ENCODE results near the gene GLIPR1. TPM values are rescaled to one million over a fixed set of nuclear protein-coding genes. Genes with fewer than 3 reads are reported as not detected.

The GLIPR1 gene
- total RNA-seq, 4 donors from 2014 or later = 20.3 to 32.6 (median 29.1) TPM

GRCh38 chr12:75539889-75540288, 59.3 kb downstream of the GLIPR1 start:
- Histone ChIP-seq H3K27me3 (no peaks in the 10 kb centered on the region), H3K9me3 (no peaks in the 10 kb centered on the region), H3K36me3 (no peaks in the 10 kb centered on the region), H3K4me3 (no peak overlapping the region), H3K27ac (no peak overlapping the region), H3K4me1 (no peaks in the 10 kb centered on the region)
- TF ChIP-seq POLR2A (IDR thresholded peaks at IDR 0.05) = no peak
- no peak for TF ChIP-seq POLR2AphosphoS5 (IDR thresholded peaks at IDR 0.05)
- ATAC-seq = no peak
- 83 to 85% methylated on average over 2 of the region's 2 CpGs for WGBS, 2 donors (ENCODE audit: low coverage in 1 of 2)

- 70 to 83% methylated on average over 1 of the region's 1 CpG for WGBS, 2 donors (ENCODE audit: low coverage in 1 of 2)
- no peak overlapping the region for H3K27ac ChIP-seq
- no peaks in the 10 kb centered on the region for H3K27me3 ChIP-seq
- no peak for TF ChIP-seq EP300 (IDR thresholded peaks at IDR 0.05)
- no peak for TF ChIP-seq POLR2AphosphoS5 (IDR thresholded peaks at IDR 0.05)
- no peak for TF ChIP-seq POLR2A (IDR thresholded peaks at IDR 0.05)
- no peak for TF ChIP-seq CTCF (IDR thresholded peaks at IDR 0.05)
- H3K36me3 ChIP-seq = no peaks in the 10 kb centered on the region
- H3K4me1 ChIP-seq = no peaks in the 10 kb centered on the region
- no peak for ATAC-seq
- no peaks in the 10 kb centered on the region for H3K9me3 ChIP-seq
- H3K4me3 ChIP-seq = no peak overlapping the region
Observed at GRCh38 chr12:75542942-75543341, 62.4 kb downstream of the GLIPR1 start.

GRCh38 chr12:75543529-75543928, 63.0 kb downstream of the GLIPR1 start:
- no peak for ATAC-seq
- TF ChIP-seq POLR2AphosphoS5 (IDR thresholded peaks at IDR 0.05) = no peak
- TF ChIP-seq CTCF (IDR thresholded peaks at IDR 0.05) = no peak
- TF ChIP-seq POLR2A (IDR thresholded peaks at IDR 0.05) = no peak
- TF ChIP-seq EP300 (IDR thresholded peaks at IDR 0.05) = no peak
- Histone ChIP-seq H3K4me3 (no peak overlapping the region), H3K36me3 (no peaks in the 10 kb centered on the region), H3K4me1 (no peaks in the 10 kb centered on the region), H3K9me3 (no peaks in the 10 kb centered on the region), H3K27ac (no peak overlapping the region), H3K27me3 (no peaks in the 10 kb centered on the region)
- 80 to 96% methylated on average over 1 of the region's 1 CpG for WGBS, 2 donors (ENCODE audit: low coverage in 1 of 2)

GRCh38 chr12:75545636-75546035, 65.1 kb downstream of the GLIPR1 start:
- peaks cover 0 to 12% (median 6%) of the 10 kb centered on the region in 3 donors for H3K4me1 ChIP-seq
- no peak for ATAC-seq
- 88 to 100% methylated on average over 1 of the region's 1 CpG for WGBS, 2 donors (ENCODE audit: low coverage in 1 of 2)
- no peaks in the 10 kb centered on the region for H3K36me3 ChIP-seq
- TF ChIP-seq EP300 (IDR thresholded peaks at IDR 0.05) (no peak), POLR2AphosphoS5 (IDR thresholded peaks at IDR 0.05) (no peak), CTCF (IDR thresholded peaks at IDR 0.05) (no peak), POLR2A (IDR thresholded peaks at IDR 0.05) (no peak)
- no peaks in the 10 kb centered on the region for H3K27me3 ChIP-seq
- no peak overlapping the region for H3K27ac ChIP-seq
- H3K4me3 ChIP-seq = no peak overlapping the region
- H3K9me3 ChIP-seq = no peaks in the 10 kb centered on the region

- 80 to 87% methylated on average over 1 of the region's 1 CpG for WGBS, 2 donors (ENCODE audit: low coverage in 1 of 2)
- Histone ChIP-seq H3K9me3 (no peaks in the 10 kb centered on the region), H3K27me3 (no peaks in the 10 kb centered on the region), H3K36me3 (no peaks in the 10 kb centered on the region), H3K4me3 (no peak overlapping the region), H3K4me1 (peaks cover 0 to 27% (median 13%) of the 10 kb centered on the region in 3 donors), H3K27ac (no peak overlapping the region)
- no peak for ATAC-seq
- TF ChIP-seq CTCF (IDR thresholded peaks at IDR 0.05) (no peak), POLR2AphosphoS5 (IDR thresholded peaks at IDR 0.05) (no peak), EP300 (IDR thresholded peaks at IDR 0.05) (no peak), POLR2A (IDR thresholded peaks at IDR 0.05) (no peak)
Observed at GRCh38 chr12:75548879-75549278, 68.3 kb downstream of the GLIPR1 start.
